NCI-H82 treated with DMSO at 0.1 percent for 48 hours (cell line): ENCODE measurements around the gene KCNN3.
A peak's percentile ranks its signal among the peaks of the same experiment; 100 is the strongest.

Experiments used
- DNase-seq: peaks from one replicate; lab custom pipeline; 2025; ENCODE audit not compliant: unreplicated experiment; lab: John Stamatoyannopoulos, UW

Gene KCNN3

GRCh38 chr1:154752273-154753030, 117.6 kb downstream of the KCNN3 start:
- no peak for DNase-seq

- no peak for DNase-seq
Observed at GRCh38 chr1:154751690-154752089, 118.4 kb downstream of the KCNN3 start.

GRCh38 chr1:154750681-154751665, 119.1 kb downstream of the KCNN3 start:
- DNase-seq: no peak

GRCh38 chr1:154749078-154749760, 120.9 kb downstream of the KCNN3 start:
- DNase-seq: no peak

GRCh38 chr1:154748405-154748775, 121.7 kb downstream of the KCNN3 start:
- peak; percentile 86 for DNase-seq

- peak; percentile 86 for DNase-seq
Observed at GRCh38 chr1:154747740-154748404, 122.2 kb downstream of the KCNN3 start.

GRCh38 chr1:154747380-154747739, 122.7 kb downstream of the KCNN3 start:
- no peak for DNase-seq

GRCh38 chr1:154746622-154747299, 123.3 kb downstream of the KCNN3 start:
- no peak for DNase-seq

GRCh38 chr1:154745750-154746425, 124.2 kb downstream of the KCNN3 start:
- DNase-seq: no peak

- DNase-seq: no peak
Observed at GRCh38 chr1:154745286-154745731, 124.8 kb downstream of the KCNN3 start.

GRCh38 chr1:154744352-154745035, 125.6 kb downstream of the KCNN3 start:
- no peak for DNase-seq

GRCh38 chr1:154743526-154744036, 126.5 kb downstream of the KCNN3 start:
- no peak for DNase-seq

GRCh38 chr1:154742606-154743005, 127.5 kb downstream of the KCNN3 start:
- DNase-seq: no peak

GRCh38 chr1:154741741-154742495, 128.2 kb downstream of the KCNN3 start:
- no peak for DNase-seq

- no peak for DNase-seq
Observed at GRCh38 chr1:154741327-154741726, 128.8 kb downstream of the KCNN3 start.

- no peak for DNase-seq
Observed at GRCh38 chr1:154739654-154740053, 130.4 kb downstream of the KCNN3 start.

GRCh38 chr1:154736841-154737240, 133.2 kb downstream of the KCNN3 start:
- DNase-seq: no peak

- DNase-seq: no peak
Observed at GRCh38 chr1:154735804-154736168, 134.3 kb downstream of the KCNN3 start.
